Right lobe of liver (tissue), 6 donors: ENCODE data around the gene EXT2. TPM values are rescaled to one million over a fixed set of nuclear protein-coding genes. Genes with fewer than 3 reads are reported as not detected.

Experiments used
- ATAC-seq, 4 donors: fragments of 200-7000 bp; cut with Tn5 transposase; one replicate each; pipeline ENCODE4 v1.9.1; 2020; ENCODE audit warnings: mild to moderate bottlenecking in 4 of 4, moderate library complexity in 4 of 4
- DNase-seq, 3 donors: peaks; one replicate each; pipeline ENCODE4 v3.0.0-alpha.2; 2020
- H3K27ac ChIP-seq, 3 donors: fragments of 200-600 bp; one replicate each; pipeline ENCODE4 v1.8.0; 2022
- H3K27me3 ChIP-seq, 2 donors: fragments of 200-600 bp; one replicate each; pipeline ENCODE4 v1.8.0; 2022
- H3K36me3 ChIP-seq, 4 donors: fragments of 200-600 bp; sonication (generic) in 1 of 4; one replicate each; pipeline versions ENCODE4 v1.5.1 to v1.8.0; 2017 to 2022; ENCODE audit warnings: control low read depth in 1 of 4
- H3K4me1 ChIP-seq, 4 donors: fragments of 200-600 bp; sonication (generic) in 1 of 4; one replicate each; pipeline versions ENCODE4 v1.5.1 to v1.8.0; 2017 to 2022; ENCODE audit warnings: control low read depth in 1 of 4
- H3K4me3 ChIP-seq, 3 donors: fragments of 200-600 bp; one replicate each; pipeline ENCODE4 v1.8.0; 2022
- H3K9me3 ChIP-seq, 4 donors: fragments of 200-600 bp; sonication (generic) in 1 of 4; one replicate each; pipeline versions ENCODE4 v1.5.1 to v1.8.0; 2017 to 2022; ENCODE audit warnings: control low read depth in 1 of 4
- CTCF ChIP-seq, 4 donors: fragments of 200-600 bp in 3 of 4; fragments of 450-650 bp in 1 of 4; IDR thresholded peaks; one replicate each; pipeline versions ENCODE4 v1.5.1 to v1.8.0; 2016 to 2022; ENCODE audit warnings: antibody characterized with exemption in 4 of 4, mild to moderate bottlenecking in 2 of 4
- POLR2A ChIP-seq: fragments of 450-650 bp; IDR thresholded peaks from one replicate; pipeline ENCODE4 v1.6.1; 2017; ENCODE audit warnings: antibody characterized with exemption, mild to moderate bottlenecking
- WGBS: methylation state at CpG from one replicate; pipeline ENCODE4 v1.1.6; 2018; ENCODE audit warnings: low coverage, low lambda C conversion rate; ENCODE audit not compliant: insufficient coverage; ENCODE audit errors: missing lambda C conversion rate; 5-methylcytosine and 5-hydroxymethylcytosine counted together
- intact Hi-C, 2 donors: fragments of 100-400 bp; cut with DNase I; formaldehyde crosslinking; loops; one replicate each; pipeline versions ENCODE4 v1.11.2 to v1.14.1; 2022
- total RNA-seq, 6 experiments: library from RNA; depleted of rRNA in 2 of 6; stranded (reverse); fragments of >200 nt in 2 of 6; fragmentation: NEBNext Ultra II Directional in 3 of 6; extraction: Animal tissue kit (Norgen Biotek cat#: 25700) in 3 of 6; gene quantifications; one replicate each; pipeline versions ENCODE4 v1.1.0 to v1.2.4, GENCODE V29; 2016 to 2023
- donor health status: DM: no; HTN: yes; CAD: no.
- donor health status: DM: no; HTN: no; CAD: no.
- donor health status: DM: no; HTN: no; CAD: no.
- donor health status: DM: no; HTN: yes; CAD: no.
- donor health status: DM: no; HTN: yes; CAD: no.

EXT2 gene
- total RNA-seq, 6 experiments from 2014 or later: 21.9 to 31.3 (median 26.9) TPM

GRCh38 chr11:44246726-44247125, 151.2 kb downstream of the EXT2 start:
- H3K36me3 ChIP-seq: peaks cover 0 to 4% (median 1%) of the 10 kb centered on the region in 4 donors
- no peaks in the 10 kb centered on the region for H3K27me3 ChIP-seq
- intact Hi-C loops: no loop called here
- 80% methylated on average over 1 of the region's 4 CpGs for WGBS
- no peak for TF ChIP-seq POLR2A
- TF ChIP-seq CTCF (IDR thresholded peaks at IDR 0.05): no peak
- no peak overlapping the region for H3K4me3 ChIP-seq
- no peaks in the 10 kb centered on the region for H3K4me1 ChIP-seq
- DNase-seq (no peak), ATAC-seq (no peak)
- no peak overlapping the region for H3K27ac ChIP-seq
- no peaks in the 10 kb centered on the region for H3K9me3 ChIP-seq

- H3K36me3 ChIP-seq: peaks cover 0 to 4% (median 1%) of the 10 kb centered on the region in 4 donors
- no peak for ATAC-seq
- peaks cover 0 to 2% (median 0%) of the 10 kb centered on the region in 4 donors for H3K9me3 ChIP-seq
- no peak for DNase-seq
- no peaks in the 10 kb centered on the region for H3K4me1 ChIP-seq
- intact Hi-C loops: no loop called here
- no peak overlapping the region for H3K4me3 ChIP-seq
- 46% methylated on average over 3 of the region's 6 CpGs for WGBS
- no peak overlapping the region for H3K27ac ChIP-seq
- H3K27me3 ChIP-seq: no peaks in the 10 kb centered on the region
- TF ChIP-seq POLR2A: no peak
- TF ChIP-seq CTCF (IDR thresholded peaks at IDR 0.05): no peak
These were observed 152.0 kb downstream of the EXT2 start for GRCh38 chr11:44247508-44247907.

- TF ChIP-seq CTCF (IDR thresholded peaks at IDR 0.05): no peak
- TF ChIP-seq POLR2A: no peak
- Histone ChIP-seq H3K27me3 (no peaks in the 10 kb centered on the region), H3K4me1 (no peaks in the 10 kb centered on the region), H3K36me3 (peaks cover 0 to 4% (median 2%) of the 10 kb centered on the region in 4 donors), H3K27ac (no peak overlapping the region), H3K4me3 (no peak overlapping the region), H3K9me3 (peaks cover 0 to 2% (median 0%) of the 10 kb centered on the region in 4 donors)
- DNase-seq: no peak
- WGBS: 83% methylated on average over 1 of the region's 2 CpGs
- ATAC-seq: no peak
- intact Hi-C loops: no loop called here
These were observed 152.6 kb downstream of the EXT2 start for GRCh38 chr11:44248109-44248508.

GRCh38 chr11:44250421-44250820, 154.9 kb downstream of the EXT2 start:
- no peak overlapping the region for H3K27ac ChIP-seq
- TF ChIP-seq POLR2A: no peak
- no peak for TF ChIP-seq CTCF (IDR thresholded peaks at IDR 0.05)
- peaks cover 0 to 2% (median 0%) of the 10 kb centered on the region in 4 donors for H3K9me3 ChIP-seq
- intact Hi-C loops: no loop called here
- DNase-seq (no peak), ATAC-seq (no peak)
- no peaks in the 10 kb centered on the region for H3K27me3 ChIP-seq
- H3K4me1 ChIP-seq: no peaks in the 10 kb centered on the region
- peaks cover 0 to 3% (median 0%) of the 10 kb centered on the region in 4 donors for H3K36me3 ChIP-seq
- WGBS: 80% methylated on average over 6 of the region's 6 CpGs
- H3K4me3 ChIP-seq: no peak overlapping the region
